Neuronal stem cell (in vitro differentiated cells): Measurements from ENCODE around the gene HYKK.

ENCODE experiments used
- DNase-seq: peaks from one replicate; pipeline ENCODE4 v3.0.0-alpha.2; 2013; ENCODE audit warnings: low spot score
- H2AFZ ChIP-seq: one replicate; pipeline ENCODE4 v1.6.1; 2013; ENCODE audit warnings: mild to moderate bottlenecking, low read length, inconsistent platforms
- H2AK5ac ChIP-seq: 2 replicates; pipeline ENCODE4 v1.6.1; 2013; ENCODE audit warnings: low read depth, mild to moderate bottlenecking, inconsistent platforms, low read length, moderate library complexity, mixed read lengths
- H2BK120ac ChIP-seq: 2 replicates; pipeline ENCODE4 v1.6.1; 2013; ENCODE audit warnings: low read depth, mild to moderate bottlenecking, inconsistent platforms, low read length, moderate library complexity, mixed read lengths
- H2BK12ac ChIP-seq: one replicate; pipeline ENCODE4 v1.6.1; 2013; ENCODE audit warnings: low read length, inconsistent platforms
- H2BK15ac ChIP-seq: 2 replicates; pipeline ENCODE4 v1.6.1; 2013; ENCODE audit warnings: mild to moderate bottlenecking, low read length, inconsistent platforms, mixed read lengths
- H2BK5ac ChIP-seq: one replicate; pipeline ENCODE4 v1.6.1; 2013; ENCODE audit warnings: inconsistent platforms, mild to moderate bottlenecking, low read length, moderate library complexity
- H3K14ac ChIP-seq: one replicate; pipeline ENCODE4 v1.6.1; 2013; ENCODE audit warnings: low read length, inconsistent platforms
- H3K18ac ChIP-seq: 2 replicates; pipeline ENCODE4 v1.6.1; 2013; ENCODE audit warnings: low read length, inconsistent platforms
- H3K23ac ChIP-seq: 2 replicates; pipeline ENCODE4 v1.6.1; 2013; ENCODE audit warnings: low read depth, mild to moderate bottlenecking, mixed read lengths, low read length, inconsistent platforms; ENCODE audit not compliant: poor library complexity
- H3K27ac ChIP-seq: replicated peaks from 3 replicates; pipeline ENCODE4 v1.5.1; 2013; ENCODE audit warnings: low read length, inconsistent platforms
- H3K27me3 ChIP-seq, 3 experiments: 2 replicates each; pipeline ENCODE4 v1.6.1; 2013; ENCODE audit warnings: low read length in 3 of 3, mild to moderate bottlenecking in 2 of 3, inconsistent platforms in 1 of 3, low read depth in 1 of 3, mixed read lengths in 1 of 3, moderate library complexity in 1 of 3; ENCODE audit not compliant: control insufficient read depth in 3 of 3, insufficient read depth in 3 of 3
- H3K36me3 ChIP-seq, 2 donors: replicated peaks in 1 of 2; 2 replicates each; pipeline ENCODE4 v1.6.1; 2013; ENCODE audit warnings: low read length in 2 of 2; ENCODE audit not compliant: control insufficient read depth in 2 of 2, insufficient read depth in 2 of 2
- H3K4ac ChIP-seq: 2 replicates; pipeline ENCODE4 v1.6.1; 2013; ENCODE audit warnings: inconsistent platforms, mild to moderate bottlenecking, low read length, moderate library complexity
- H3K4me1 ChIP-seq, 2 donors: 1 replicate in 1 of 2; 2 replicates in 1 of 2; pipeline ENCODE4 v1.6.1; 2013; ENCODE audit warnings: low read length in 2 of 2, low read depth in 1 of 2; ENCODE audit not compliant: control insufficient read depth in 2 of 2, insufficient read depth in 1 of 2
- H3K4me2 ChIP-seq: one replicate; pipeline ENCODE4 v1.6.1; 2013; ENCODE audit warnings: mild to moderate bottlenecking, low read length, inconsistent platforms; ENCODE audit not compliant: insufficient read depth, poor library complexity, severe bottlenecking
- H3K4me3 ChIP-seq, 2 donors: 2 replicates each; pipeline ENCODE4 v1.5.1; 2013; ENCODE audit warnings: low read length in 2 of 2, mild to moderate bottlenecking in 2 of 2, inconsistent platforms in 1 of 2, moderate library complexity in 1 of 2
- H3K79me1 ChIP-seq: one replicate; pipeline ENCODE4 v1.6.1; 2013; ENCODE audit warnings: low read depth, mild to moderate bottlenecking, inconsistent platforms, low read length, moderate library complexity
- H3K9ac ChIP-seq: one replicate; pipeline ENCODE4 v1.6.1; 2013; ENCODE audit warnings: mild to moderate bottlenecking, low read depth, low read length, inconsistent platforms; ENCODE audit not compliant: poor library complexity
- H3K9me3 ChIP-seq, 2 donors: replicated peaks in 1 of 2; 2 replicates each; pipeline versions ENCODE3 to v1.6.1; 2013; ENCODE audit warnings: low read length in 2 of 2, mild to moderate bottlenecking in 2 of 2, inconsistent platforms in 1 of 2, low read depth in 1 of 2, mixed read lengths in 1 of 2, moderate library complexity in 1 of 2; ENCODE audit not compliant: control insufficient read depth in 2 of 2, insufficient read depth in 1 of 2
- H4K8ac ChIP-seq: one replicate; pipeline ENCODE4 v1.6.1; 2013; ENCODE audit warnings: low read depth, mild to moderate bottlenecking, inconsistent platforms, low read length, moderate library complexity
- H4K91ac ChIP-seq: one replicate; pipeline ENCODE4 v1.6.1; 2013; ENCODE audit warnings: low read length, low read depth, mild to moderate bottlenecking, inconsistent platforms; ENCODE audit not compliant: poor library complexity
- WGBS, 2 donors: extraction: QIAGEN DNeasy Blood & Tissue Kit; methylation state at CpG; one replicate each; pipeline ENCODE4 v1.1.7; 2013; ENCODE audit warnings: missing lambda C conversion rate in 2 of 2, mixed read lengths in 1 of 2; ENCODE audit not compliant: insufficient read length in 2 of 2, insufficient replicate concordance in 1 of 2; ENCODE audit errors: extremely low coverage in 2 of 2; 5-methylcytosine and 5-hydroxymethylcytosine counted together

The HYKK gene

DNA sequence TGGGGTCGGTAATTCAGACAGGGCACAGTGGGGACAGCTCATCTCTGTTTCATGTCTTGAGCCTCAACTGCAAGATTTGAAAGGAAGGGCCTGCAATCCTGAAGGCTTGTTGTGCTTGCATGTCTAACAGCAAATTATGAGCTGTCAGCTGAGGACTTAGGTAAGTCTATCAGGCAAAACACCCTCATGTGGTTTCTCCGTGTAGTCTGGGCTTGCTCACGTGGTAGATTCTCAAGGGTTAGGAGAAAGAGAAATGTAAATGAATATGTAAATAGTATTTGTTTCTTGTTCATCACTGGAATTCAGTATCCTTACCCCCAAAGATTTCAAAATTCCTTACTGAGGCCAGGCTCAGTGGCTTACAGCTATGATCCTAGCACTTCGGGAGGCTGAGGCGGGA is 30.1 kb upstream of the HYKK start:
- Histone ChIP-seq H2AK5ac (no peak overlapping the region), H3K14ac (no peak overlapping the region), H3K23ac (no peak overlapping the region), H2BK12ac (no peak overlapping the region), H3K27ac (no peak overlapping the region), H4K8ac (no peak overlapping the region), H3K36me3 (peaks cover 22 to 93% of the 10 kb centered on the region in 2 donors), H4K91ac (no peak overlapping the region), H3K18ac (no peak overlapping the region), H3K9ac (no peak overlapping the region), H3K4ac (no peak overlapping the region), H2AFZ (no peak overlapping the region), H3K4me2 (no peak overlapping the region), H3K4me3 (no peak overlapping the region), H2BK15ac (no peak overlapping the region), H3K79me1 (no peaks in the 10 kb centered on the region), H3K27me3 (no peaks in the 10 kb centered on the region), H3K4me1 (no peaks in the 10 kb centered on the region), H3K9me3 (no peaks in the 10 kb centered on the region), H2BK120ac (no peak overlapping the region), H2BK5ac (no peak overlapping the region)
- DNase-seq, result no peak
- WGBS, 2 donors, result no CpG with 5 or more reads among the region's 5 CpGs

DNA sequence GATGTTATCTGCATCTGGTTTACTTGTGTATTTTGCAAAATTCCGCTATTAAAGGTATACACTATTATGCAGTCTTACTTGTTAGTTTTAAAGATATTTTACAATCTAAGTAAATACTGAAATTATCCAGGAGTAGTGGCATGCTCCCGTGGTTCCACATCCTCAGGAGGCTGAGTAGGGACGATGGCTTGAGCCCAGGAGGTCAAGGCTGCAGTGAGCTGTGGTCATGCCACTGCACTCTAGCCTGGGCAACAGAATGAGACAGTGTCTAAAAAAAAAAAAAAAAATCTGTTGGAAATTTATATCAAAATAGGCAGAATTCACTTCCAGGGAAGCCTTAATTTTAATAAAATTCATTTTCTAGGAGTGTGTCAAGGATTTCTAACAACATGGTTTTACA is 27.7 kb upstream of the HYKK start:
- no peaks in the 10 kb centered on the region for H3K27me3 ChIP-seq
- no peak overlapping the region for H4K91ac ChIP-seq
- no peaks in the 10 kb centered on the region for H3K9me3 ChIP-seq
- no peak overlapping the region for H3K4ac ChIP-seq
- H3K27ac ChIP-seq, result no peak overlapping the region
- peaks cover 22 to 92% of the 10 kb centered on the region in 2 donors for H3K36me3 ChIP-seq
- no peak overlapping the region for H2BK5ac ChIP-seq
- H2BK15ac ChIP-seq, result no peak overlapping the region
- H3K4me2 ChIP-seq, result no peak overlapping the region
- no peaks in the 10 kb centered on the region for H3K79me1 ChIP-seq
- H2BK120ac ChIP-seq, result no peak overlapping the region
- no peak for DNase-seq
- no peak overlapping the region for H3K4me3 ChIP-seq
- no peak overlapping the region for H3K14ac ChIP-seq
- no peak overlapping the region for H3K9ac ChIP-seq
- no peak overlapping the region for H2BK12ac ChIP-seq
- no peaks in the 10 kb centered on the region for H3K4me1 ChIP-seq
- no CpG with 5 or more reads among the region's 3 CpGs for WGBS, 2 donors
- no peak overlapping the region for H2AFZ ChIP-seq
- H4K8ac ChIP-seq, result no peak overlapping the region
- H2AK5ac ChIP-seq, result no peak overlapping the region
- H3K18ac ChIP-seq, result no peak overlapping the region
- H3K23ac ChIP-seq, result no peak overlapping the region

DNA sequence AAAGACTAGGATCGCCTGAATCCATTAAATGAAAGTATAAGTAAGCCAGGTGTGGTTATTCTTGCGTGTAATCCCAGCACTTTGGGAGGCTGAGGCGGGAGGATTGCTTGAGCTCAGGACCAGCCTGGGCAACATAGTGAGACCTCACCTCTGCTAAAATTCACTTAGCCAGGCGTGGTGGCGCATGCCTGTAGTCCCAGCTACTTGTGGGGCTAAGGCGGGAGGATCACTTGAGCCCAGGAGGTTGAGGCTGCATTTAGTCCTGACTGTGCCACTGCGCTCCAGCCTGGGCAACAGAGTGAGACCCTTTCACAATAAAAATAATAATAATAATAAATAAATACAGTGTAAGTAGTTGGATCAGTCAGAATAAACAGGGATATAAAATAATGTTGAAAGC is 25.5 kb upstream of the HYKK start:
- no peak for DNase-seq
- Histone ChIP-seq H3K27me3 (no peaks in the 10 kb centered on the region), H2BK15ac (no peak overlapping the region), H3K23ac (no peak overlapping the region), H3K9me3 (no peaks in the 10 kb centered on the region), H3K4me3 (no peak overlapping the region), H3K9ac (no peak overlapping the region), H4K91ac (no peak overlapping the region), H3K36me3 (peaks cover 23 to 94% of the 10 kb centered on the region in 2 donors), H3K27ac (no peak overlapping the region), H3K14ac (no peak overlapping the region), H3K4me1 (no peaks in the 10 kb centered on the region), H3K18ac (no peak overlapping the region), H2BK12ac (no peak overlapping the region), H2AK5ac (no peak overlapping the region), H3K4me2 (no peak overlapping the region), H2AFZ (no peak overlapping the region), H3K4ac (no peak overlapping the region), H4K8ac (no peak overlapping the region), H2BK120ac (no peak overlapping the region), H2BK5ac (no peak overlapping the region), H3K79me1 (no peaks in the 10 kb centered on the region)
- WGBS, 2 donors, result no CpG with 5 or more reads among the region's 7 CpGs

DNA sequence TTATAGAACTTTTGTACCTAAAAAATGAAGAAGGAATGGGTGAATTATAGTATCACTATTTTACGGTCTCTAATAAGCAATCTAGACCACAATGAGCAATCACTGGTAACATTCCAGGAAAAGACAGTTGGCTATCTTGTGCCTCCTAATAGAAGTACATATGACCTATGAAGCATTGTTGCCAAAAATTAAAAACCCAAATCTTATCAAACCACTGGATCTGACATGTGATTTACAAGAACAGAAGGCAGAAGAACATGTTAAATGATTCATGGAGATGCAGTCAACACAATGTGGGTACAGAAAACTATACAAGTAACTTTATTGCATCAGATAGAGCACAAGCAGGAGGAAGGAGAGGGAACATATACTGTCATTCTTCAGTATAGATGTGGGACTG is 14.5 kb upstream of the HYKK start:
- WGBS, 2 donors, result no CpG with 5 or more reads among the region's 1 CpG
- Histone ChIP-seq H3K9ac (no peak overlapping the region), H3K4me3 (no peak overlapping the region), H3K18ac (no peak overlapping the region), H3K27ac (no peak overlapping the region), H2BK120ac (no peak overlapping the region), H3K14ac (no peak overlapping the region), H3K79me1 (no peaks in the 10 kb centered on the region), H2BK12ac (no peak overlapping the region), H2BK15ac (no peak overlapping the region), H3K9me3 (no peaks in the 10 kb centered on the region), H3K23ac (no peak overlapping the region), H2BK5ac (no peak overlapping the region), H3K4me2 (no peak overlapping the region), H4K8ac (no peak overlapping the region), H3K4me1 (no peaks in the 10 kb centered on the region), H4K91ac (no peak overlapping the region), H3K27me3 (no peaks in the 10 kb centered on the region), H3K4ac (no peak overlapping the region), H3K36me3 (peaks cover 18 to 100% of the 10 kb centered on the region in 2 donors), H2AK5ac (no peak overlapping the region), H2AFZ (no peak overlapping the region)
- no peak for DNase-seq
